Retinal pigment epithelial cell (primary cell): Measurements from ENCODE around the gene KCNG4.

Experiments used
- DNase-seq: peaks from one replicate; pipeline ENCODE4 v3.0.0-alpha.2; 2010; ENCODE audit warnings: low read depth
- H3K4me3 ChIP-seq: 2 replicates; pipeline ENCODE4 v1.5.1; 2011; ENCODE audit warnings: mild to moderate bottlenecking, low read length, control low read depth, moderate library complexity
- CTCF ChIP-seq: conservative IDR thresholded peaks from 2 replicates; pipeline ENCODE4 v1.5.1; 2011; ENCODE audit warnings: low read depth, low read length, control low read depth, inconsistent platforms

Gene KCNG4

DNA sequence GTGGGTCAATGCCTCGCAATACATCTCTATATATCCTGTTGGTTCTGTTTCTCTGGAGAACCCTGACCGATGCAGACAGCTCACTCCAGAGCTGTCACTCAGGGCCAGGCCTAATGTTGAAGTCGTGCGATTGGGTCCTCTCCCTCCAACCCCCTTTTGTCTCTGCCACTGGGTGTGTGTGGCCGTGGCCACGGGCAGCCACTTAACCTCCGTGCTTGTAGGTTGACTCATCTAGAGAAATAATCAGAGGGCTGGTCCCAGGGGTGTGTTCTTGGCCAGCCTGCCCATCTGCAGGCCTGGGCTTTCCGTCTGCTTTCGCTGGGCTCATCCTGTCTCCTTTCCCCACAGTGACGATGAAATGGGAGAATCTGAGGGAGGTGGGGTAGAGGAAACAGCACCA, 41.4 kb downstream of the KCNG4 start:
- no peak for DNase-seq
- H3K4me3 ChIP-seq: no peak overlapping the region
- no peak for TF ChIP-seq CTCF

DNA sequence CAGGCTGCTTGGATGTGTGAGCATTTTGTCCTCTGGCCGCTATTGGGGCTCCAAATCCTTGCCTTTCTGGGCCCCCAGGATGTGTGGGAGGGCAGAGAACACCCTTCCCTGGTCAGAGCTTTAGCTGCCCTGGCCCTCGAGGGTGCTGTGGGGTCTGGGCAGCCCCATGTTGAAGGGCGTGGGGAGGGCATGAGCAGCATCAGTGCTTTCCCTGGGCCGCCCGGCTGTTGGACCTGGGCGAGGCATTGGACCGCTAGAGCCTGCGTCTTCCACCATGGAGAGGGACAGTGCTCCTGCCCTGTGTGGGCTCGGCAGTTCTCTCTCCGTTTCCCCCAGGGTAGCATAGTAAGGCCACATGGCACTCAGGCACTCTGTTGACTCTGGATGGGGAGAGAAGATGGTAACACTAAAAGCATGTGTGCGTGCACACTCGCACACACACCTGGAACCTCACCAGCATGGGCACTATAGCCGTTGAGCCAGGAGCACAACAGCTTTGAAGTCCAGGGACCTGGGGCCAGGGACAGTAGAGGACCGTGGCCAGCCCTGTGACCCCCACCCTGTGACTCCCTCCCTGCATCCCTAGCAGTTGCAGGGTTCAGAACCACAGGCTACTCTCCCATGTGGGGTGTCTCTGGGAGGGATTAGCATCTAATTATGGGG, 42.2 kb downstream of the KCNG4 start:
- no peak for DNase-seq
- H3K4me3 ChIP-seq: no peak overlapping the region
- TF ChIP-seq CTCF: no peak

- no peak overlapping the region for H3K4me3 ChIP-seq
- no peak for TF ChIP-seq CTCF
- no peak for DNase-seq
Observed at GRCh38 chr16:84196727-84197394, 43.0 kb downstream of the KCNG4 start.

- no peak for TF ChIP-seq CTCF
- DNase-seq: no peak
- H3K4me3 ChIP-seq: no peak overlapping the region
Observed at GRCh38 chr16:84196101-84196500, 43.7 kb downstream of the KCNG4 start.

GRCh38 chr16:84195201-84196093, 44.4 kb downstream of the KCNG4 start:
- H3K4me3 ChIP-seq: no peak overlapping the region
- TF ChIP-seq CTCF: no peak
- no peak for DNase-seq

- DNase-seq: no peak
- no peak overlapping the region for H3K4me3 ChIP-seq
- TF ChIP-seq CTCF: no peak
Observed at GRCh38 chr16:84194470-84195200, 45.2 kb downstream of the KCNG4 start.
